Esophagus muscularis mucosa (tissue), 4 donors: ENCODE data around the gene CDK5RAP2.

ENCODE experiments used
- EP300 ChIP-seq: sonication (generic); formaldehyde crosslinking; IDR thresholded peaks from one replicate; pipeline ENCODE4 v1.6.1; 2017; ENCODE audit warnings: antibody characterized with exemption
- POLR2A ChIP-seq: fragments of 450-650 bp; IDR thresholded peaks from one replicate; pipeline ENCODE4 v1.6.1; 2017; ENCODE audit warnings: antibody characterized with exemption, moderate library complexity, mild to moderate bottlenecking, low read depth
- TF ChIP-seq, protein P1 (sequence below), 3 experiments: fragments of 200-600 bp in 2 of 3; fragments of 450-650 bp in 1 of 3; sonication (generic) in 2 of 3; IDR thresholded peaks; one replicate each; pipeline ENCODE4 v1.5.1; 2017 to 2019; ENCODE audit warnings: antibody characterized with exemption in 3 of 3, mild to moderate bottlenecking in 2 of 3, moderate library complexity in 1 of 3

DNA sequence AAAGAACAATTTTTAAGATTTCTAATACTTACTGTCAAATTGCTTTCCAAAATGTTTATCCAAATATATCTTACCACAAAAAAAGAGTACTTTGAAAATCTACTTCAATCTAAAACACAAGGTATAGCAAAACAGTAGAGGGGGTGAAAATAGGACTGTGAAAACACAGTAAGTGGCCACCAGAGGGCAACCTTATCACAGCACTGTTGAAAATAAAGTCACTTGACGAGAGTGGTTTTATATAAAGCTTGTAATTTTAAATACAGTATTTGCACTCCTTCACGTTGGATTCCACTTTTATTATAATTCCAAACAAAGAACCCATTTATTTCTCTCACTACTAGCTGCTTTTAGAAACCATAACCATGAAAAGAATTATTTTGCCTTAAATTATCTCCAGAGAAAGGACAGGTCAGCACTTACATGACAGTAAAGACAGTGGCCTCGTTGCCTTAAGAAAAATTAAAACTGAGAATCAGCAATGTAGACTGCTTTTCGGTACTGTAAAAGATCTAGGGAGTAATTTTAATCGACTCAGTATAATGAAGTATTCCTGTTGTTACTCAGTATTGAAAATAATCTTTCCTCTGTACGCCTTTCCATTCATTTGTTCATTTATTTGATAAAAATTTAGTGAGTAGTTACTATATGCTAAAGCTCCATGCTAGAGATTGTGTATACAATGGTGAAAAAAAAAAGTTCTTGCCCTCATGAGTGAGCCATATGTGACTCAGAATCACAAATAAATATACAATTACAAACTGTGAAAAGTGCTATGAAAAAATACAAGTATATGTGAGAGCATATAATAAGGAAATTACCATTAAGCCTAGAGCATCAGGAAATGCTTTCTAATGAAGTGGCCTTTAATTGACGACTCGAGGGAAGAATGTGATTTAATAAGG, 40.0 kb upstream of the CDK5RAP2 start:
- TF ChIP-seq, protein P1, sequence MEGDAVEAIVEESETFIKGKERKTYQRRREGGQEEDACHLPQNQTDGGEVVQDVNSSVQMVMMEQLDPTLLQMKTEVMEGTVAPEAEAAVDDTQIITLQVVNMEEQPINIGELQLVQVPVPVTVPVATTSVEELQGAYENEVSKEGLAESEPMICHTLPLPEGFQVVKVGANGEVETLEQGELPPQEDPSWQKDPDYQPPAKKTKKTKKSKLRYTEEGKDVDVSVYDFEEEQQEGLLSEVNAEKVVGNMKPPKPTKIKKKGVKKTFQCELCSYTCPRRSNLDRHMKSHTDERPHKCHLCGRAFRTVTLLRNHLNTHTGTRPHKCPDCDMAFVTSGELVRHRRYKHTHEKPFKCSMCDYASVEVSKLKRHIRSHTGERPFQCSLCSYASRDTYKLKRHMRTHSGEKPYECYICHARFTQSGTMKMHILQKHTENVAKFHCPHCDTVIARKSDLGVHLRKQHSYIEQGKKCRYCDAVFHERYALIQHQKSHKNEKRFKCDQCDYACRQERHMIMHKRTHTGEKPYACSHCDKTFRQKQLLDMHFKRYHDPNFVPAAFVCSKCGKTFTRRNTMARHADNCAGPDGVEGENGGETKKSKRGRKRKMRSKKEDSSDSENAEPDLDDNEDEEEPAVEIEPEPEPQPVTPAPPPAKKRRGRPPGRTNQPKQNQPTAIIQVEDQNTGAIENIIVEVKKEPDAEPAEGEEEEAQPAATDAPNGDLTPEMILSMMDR (IDR thresholded peaks at IDR 0.05): peak; percentile 75 to 88 (median 82)
- no peak for TF ChIP-seq POLR2A
- TF ChIP-seq EP300: no peak
